ENCODE measurements around the gene FBXL3.
"Not testable (repeated sequence)": the region's sequence is repeated elsewhere in the genome, so short reads cannot be mapped to it uniquely, and the experiment has no call there.

The FBXL3 gene

GRCh38 chr13:76982061-76982460, 44.9 kb downstream of the FBXL3 start:
- FAIRE-seq = no peak

GRCh38 chr13:76980075-76980718, 46.8 kb downstream of the FBXL3 start:
- no peak for FAIRE-seq

GRCh38 chr13:76976929-76977328, 50.0 kb downstream of the FBXL3 start:
- FAIRE-seq = no peak

GRCh38 chr13:76976490-76976889, 50.5 kb downstream of the FBXL3 start:
- no peak for FAIRE-seq

GRCh38 chr13:76975863-76976262, 51.1 kb downstream of the FBXL3 start:
- FAIRE-seq = no peak

GRCh38 chr13:76974618-76974975, 52.4 kb downstream of the FBXL3 start:
- FAIRE-seq = no peak

- FAIRE-seq = no peak
Measured at GRCh38 chr13:76973920-76974617, 52.9 kb downstream of the FBXL3 start.

- no peak for FAIRE-seq
Measured at GRCh38 chr13:76971851-76972829, 54.8 kb downstream of the FBXL3 start.

- FAIRE-seq = no peak
Measured at GRCh38 chr13:76971215-76971614, 55.7 kb downstream of the FBXL3 start.

- no peak for FAIRE-seq
Measured at GRCh38 chr13:76969488-76970365, 57.2 kb downstream of the FBXL3 start.

- FAIRE-seq = no peak
Measured at GRCh38 chr13:76968041-76968440, 58.9 kb downstream of the FBXL3 start.

GRCh38 chr13:76967031-76967430, 59.9 kb downstream of the FBXL3 start:
- no peak for FAIRE-seq

GRCh38 chr13:76965759-76966421, 61.1 kb downstream of the FBXL3 start:
- FAIRE-seq = no peak

- not testable (repeated sequence) for FAIRE-seq
Measured at GRCh38 chr13:76959734-76960133, 67.2 kb downstream of the FBXL3 start.

- no peak for FAIRE-seq
Measured at GRCh38 chr13:76958841-76959432, 68.0 kb downstream of the FBXL3 start.

GRCh38 chr13:76955661-76956060, 71.3 kb downstream of the FBXL3 start:
- no peak for FAIRE-seq
